Measurements from ENCODE around the gene DGCR6L. TPM values are rescaled to one million over a fixed set of nuclear protein-coding genes. Genes with fewer than 3 reads are reported as not detected.
"Not testable (repeated sequence)": the region's sequence is repeated elsewhere in the genome, so short reads cannot be mapped to it uniquely, and the experiment has no call there.

Gene DGCR6L
- total and polyA plus RNA-seq, 8 donors: 35.5 to 52.2 (median 47.2) TPM

GRCh38 chr22:20275836-20276235 lies 44.0 kb downstream of the DGCR6L start:
- no peaks in the 10 kb centered on the region for H3K27me3 ChIP-seq
- H3K27ac ChIP-seq: no peak overlapping the region
- intact Hi-C loops (cut with DNase I): no loop called here
- TF ChIP-seq, protein P1, sequence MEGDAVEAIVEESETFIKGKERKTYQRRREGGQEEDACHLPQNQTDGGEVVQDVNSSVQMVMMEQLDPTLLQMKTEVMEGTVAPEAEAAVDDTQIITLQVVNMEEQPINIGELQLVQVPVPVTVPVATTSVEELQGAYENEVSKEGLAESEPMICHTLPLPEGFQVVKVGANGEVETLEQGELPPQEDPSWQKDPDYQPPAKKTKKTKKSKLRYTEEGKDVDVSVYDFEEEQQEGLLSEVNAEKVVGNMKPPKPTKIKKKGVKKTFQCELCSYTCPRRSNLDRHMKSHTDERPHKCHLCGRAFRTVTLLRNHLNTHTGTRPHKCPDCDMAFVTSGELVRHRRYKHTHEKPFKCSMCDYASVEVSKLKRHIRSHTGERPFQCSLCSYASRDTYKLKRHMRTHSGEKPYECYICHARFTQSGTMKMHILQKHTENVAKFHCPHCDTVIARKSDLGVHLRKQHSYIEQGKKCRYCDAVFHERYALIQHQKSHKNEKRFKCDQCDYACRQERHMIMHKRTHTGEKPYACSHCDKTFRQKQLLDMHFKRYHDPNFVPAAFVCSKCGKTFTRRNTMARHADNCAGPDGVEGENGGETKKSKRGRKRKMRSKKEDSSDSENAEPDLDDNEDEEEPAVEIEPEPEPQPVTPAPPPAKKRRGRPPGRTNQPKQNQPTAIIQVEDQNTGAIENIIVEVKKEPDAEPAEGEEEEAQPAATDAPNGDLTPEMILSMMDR (IDR thresholded peaks at IDR 0.05): no peak
- ATAC-seq (no peak), DNase-seq (peak in 1 of 4 donors; percentile 41)
- H3K36me3 ChIP-seq: no peaks in the 10 kb centered on the region
- no peaks in the 10 kb centered on the region for H3K4me1 ChIP-seq
- no peak overlapping the region for H3K4me3 ChIP-seq
- H3K9me3 ChIP-seq: no peaks in the 10 kb centered on the region

DNA sequence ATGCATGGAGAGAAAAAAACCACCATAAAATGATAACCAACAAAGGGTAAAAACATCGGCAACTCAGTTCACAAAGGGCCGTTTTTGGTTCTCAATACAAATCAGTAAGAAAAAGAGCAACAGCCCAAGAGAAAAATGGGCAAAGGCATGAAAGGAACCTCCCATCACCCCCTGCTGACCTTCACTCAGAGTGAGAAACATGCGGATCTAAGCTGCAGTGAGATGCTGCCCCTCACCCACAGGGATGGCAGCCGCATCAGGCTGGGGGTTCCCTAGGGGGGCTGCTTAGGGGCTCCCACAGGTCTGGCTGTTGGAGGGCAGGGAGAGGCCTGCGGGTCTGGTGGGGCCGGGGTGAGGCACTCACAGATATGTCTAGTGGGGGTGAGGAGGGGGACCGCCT lies 44.5 kb downstream of the DGCR6L start:
- H3K9me3 ChIP-seq; H3K36me3 ChIP-seq; H3K4me3 ChIP-seq; H3K4me1 ChIP-seq; intact Hi-C loops (cut with DNase I); H3K27me3 ChIP-seq; H3K27ac ChIP-seq; ATAC-seq: not testable (repeated sequence)
- peak in 1 of 4 donors; percentile 25 for DNase-seq

- H3K4me1 ChIP-seq; H3K27ac ChIP-seq; H3K4me3 ChIP-seq; H3K9me3 ChIP-seq; H3K27me3 ChIP-seq; DNase-seq; intact Hi-C loops (cut with DNase I); H3K36me3 ChIP-seq; ATAC-seq: not testable (repeated sequence)
These were observed 45.5 kb downstream of the DGCR6L start for GRCh38 chr22:20274374-20274773.

- intact Hi-C loops (cut with DNase I): no loop called here
- Histone ChIP-seq H3K9me3 (no peaks in the 10 kb centered on the region), H3K4me3 (no peak overlapping the region), H3K4me1 (no peaks in the 10 kb centered on the region), H3K27ac (no peak overlapping the region), H3K36me3 (no peaks in the 10 kb centered on the region), H3K27me3 (no peaks in the 10 kb centered on the region)
- TF ChIP-seq, protein P1 (IDR thresholded peaks at IDR 0.05): no peak
- DNase-seq: no peak
- ATAC-seq: no peak
These were observed 46.1 kb downstream of the DGCR6L start for GRCh38 chr22:20273758-20274181.

GRCh38 chr22:20272700-20273099 lies 47.2 kb downstream of the DGCR6L start:
- intact Hi-C loops (cut with DNase I): no loop called here
- TF ChIP-seq, protein P1 (IDR thresholded peaks at IDR 0.05): no peak
- no peak for DNase-seq

DNA sequence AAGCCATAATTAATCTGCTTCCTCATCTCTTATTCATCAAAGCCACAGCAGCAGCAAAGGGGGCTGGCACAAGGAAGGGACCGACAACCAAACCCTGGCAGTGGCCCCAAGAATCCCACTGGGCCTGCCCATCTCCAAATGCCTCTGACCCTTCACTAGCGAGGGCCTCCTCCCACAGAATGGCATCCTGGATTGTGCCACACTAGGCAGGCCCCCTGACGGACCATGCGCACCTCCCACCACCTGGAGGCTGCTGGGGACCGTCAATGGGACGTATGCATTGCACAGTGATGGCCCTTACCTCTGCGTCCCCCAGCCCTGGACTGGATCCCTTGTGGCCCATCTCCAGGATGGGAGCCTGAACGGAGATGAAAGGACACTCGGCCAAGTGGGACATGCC lies 47.7 kb downstream of the DGCR6L start:
- Histone ChIP-seq H3K27me3 (peaks cover 0 to 7% of the 10 kb centered on the region in 2 donors), H3K4me3 (no peak overlapping the region), H3K4me1 (peaks cover 0 to 10% of the 10 kb centered on the region in 2 donors), H3K9me3 (no peaks in the 10 kb centered on the region), H3K36me3 (no peaks in the 10 kb centered on the region), H3K27ac (no peak overlapping the region)
- DNase-seq: no peak
- no peak for ATAC-seq
- intact Hi-C loops (cut with DNase I): no loop called here
- TF ChIP-seq, protein P1 (IDR thresholded peaks at IDR 0.05): no peak

More at GRCh38 chr22:20272700-20273099, 47.2 kb downstream of the DGCR6L start:
- no peak overlapping the region for H3K27ac ChIP-seq
- H3K36me3 ChIP-seq: no peaks in the 10 kb centered on the region
- no peak overlapping the region for H3K4me3 ChIP-seq
- no peaks in the 10 kb centered on the region for H3K9me3 ChIP-seq
- peaks cover 0 to 2% of the 10 kb centered on the region in 2 donors for H3K27me3 ChIP-seq
- no peak for ATAC-seq
- H3K4me1 ChIP-seq: peaks cover 0 to 5% of the 10 kb centered on the region in 2 donors
